HL-60 (cell line): Measurements from ENCODE around the gene PCBP4.

Experiments
- DNase-seq, 2 experiments: peaks; one replicate each; pipeline ENCODE4 v3.0.0-alpha.2; 2010 to 2020; ENCODE audit warnings: low read depth in 1 of 2, low spot score in 1 of 2
- H3K27ac ChIP-seq: fragments of 250-450 bp; sonication (Bioruptor Pico); replicated peaks from 2 replicates; pipeline ENCODE4 v1.5.1; 2020; ENCODE audit warnings: mild to moderate bottlenecking, moderate library complexity
- H3K27me3 ChIP-seq: fragments of 250-450 bp; sonication (Bioruptor Pico); 2 replicates; pipeline ENCODE4 v1.5.1; 2021; ENCODE audit warnings: mild to moderate bottlenecking, moderate library complexity; ENCODE audit not compliant: insufficient read depth, poor library complexity, severe bottlenecking
- H3K4me3 ChIP-seq: replicated peaks from 2 replicates; pipeline ENCODE4 v1.5.1; 2011; ENCODE audit warnings: mild to moderate bottlenecking, control low read depth, low read length; ENCODE audit not compliant: insufficient read depth
- CTCF ChIP-seq: IDR thresholded peaks from one replicate; pipeline ENCODE4 v1.5.1; 2011; ENCODE audit warnings: low read length, control low read depth, inconsistent platforms; ENCODE audit not compliant: insufficient read depth
- GABPA ChIP-seq: IDR thresholded peaks from 2 replicates; pipeline ENCODE4 v1.6.1; 2012; ENCODE audit warnings: low read depth
- POLR2AphosphoS5 ChIP-seq: IDR thresholded peaks from 2 replicates; pipeline ENCODE4 v1.6.1; 2012; ENCODE audit warnings: low read depth
- SPI1 ChIP-seq: IDR thresholded peaks from 2 replicates; pipeline ENCODE4 v1.6.1; 2012; ENCODE audit warnings: low read depth, mild to moderate bottlenecking, borderline replicate concordance
- TF ChIP-seq, protein P1 (sequence below): IDR thresholded peaks from 2 replicates; pipeline ENCODE4 v1.6.1; 2012; ENCODE audit warnings: low read depth; ENCODE audit not compliant: insufficient replicate concordance

Gene PCBP4

GRCh38 chr3:51955893-51956770, 11.1 kb downstream of the PCBP4 start:
- TF ChIP-seq GABPA, result no peak
- TF ChIP-seq CTCF, result no peak
- TF ChIP-seq SPI1, result no peak
- TF ChIP-seq, protein P1, sequence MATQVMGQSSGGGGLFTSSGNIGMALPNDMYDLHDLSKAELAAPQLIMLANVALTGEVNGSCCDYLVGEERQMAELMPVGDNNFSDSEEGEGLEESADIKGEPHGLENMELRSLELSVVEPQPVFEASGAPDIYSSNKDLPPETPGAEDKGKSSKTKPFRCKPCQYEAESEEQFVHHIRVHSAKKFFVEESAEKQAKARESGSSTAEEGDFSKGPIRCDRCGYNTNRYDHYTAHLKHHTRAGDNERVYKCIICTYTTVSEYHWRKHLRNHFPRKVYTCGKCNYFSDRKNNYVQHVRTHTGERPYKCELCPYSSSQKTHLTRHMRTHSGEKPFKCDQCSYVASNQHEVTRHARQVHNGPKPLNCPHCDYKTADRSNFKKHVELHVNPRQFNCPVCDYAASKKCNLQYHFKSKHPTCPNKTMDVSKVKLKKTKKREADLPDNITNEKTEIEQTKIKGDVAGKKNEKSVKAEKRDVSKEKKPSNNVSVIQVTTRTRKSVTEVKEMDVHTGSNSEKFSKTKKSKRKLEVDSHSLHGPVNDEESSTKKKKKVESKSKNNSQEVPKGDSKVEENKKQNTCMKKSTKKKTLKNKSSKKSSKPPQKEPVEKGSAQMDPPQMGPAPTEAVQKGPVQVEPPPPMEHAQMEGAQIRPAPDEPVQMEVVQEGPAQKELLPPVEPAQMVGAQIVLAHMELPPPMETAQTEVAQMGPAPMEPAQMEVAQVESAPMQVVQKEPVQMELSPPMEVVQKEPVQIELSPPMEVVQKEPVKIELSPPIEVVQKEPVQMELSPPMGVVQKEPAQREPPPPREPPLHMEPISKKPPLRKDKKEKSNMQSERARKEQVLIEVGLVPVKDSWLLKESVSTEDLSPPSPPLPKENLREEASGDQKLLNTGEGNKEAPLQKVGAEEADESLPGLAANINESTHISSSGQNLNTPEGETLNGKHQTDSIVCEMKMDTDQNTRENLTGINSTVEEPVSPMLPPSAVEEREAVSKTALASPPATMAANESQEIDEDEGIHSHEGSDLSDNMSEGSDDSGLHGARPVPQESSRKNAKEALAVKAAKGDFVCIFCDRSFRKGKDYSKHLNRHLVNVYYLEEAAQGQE, result no peak
- TF ChIP-seq POLR2AphosphoS5, result no peak
- Histone ChIP-seq H3K27ac (no peak overlapping the region), H3K27me3 (peaks cover under 1% of the 10 kb centered on the region), H3K4me3 (peak overlapping the region; percentile 9; the same call in 1 of the 2 replicates)
- peak in 1 of 2 experiments; percentile 18 for DNase-seq

GRCh38 chr3:51955175-51955892, 11.9 kb downstream of the PCBP4 start, which contains the start of gene GPR62:
GPR62 (plus strand) TSS chr3:51955381; CDS start chr3:51955653, 272 bp downstream.
- TF ChIP-seq, protein P1, result no peak
- DNase-seq, result no peak
- peak within 1 kb of the TSS; percentile 9; the same call in 1 of the 2 replicates for H3K4me3 ChIP-seq
- no peak within 1 kb of the TSS for H3K27ac ChIP-seq
- H3K27me3 ChIP-seq, result no peaks in the 10 kb centered on the region

GRCh38 chr3:51954713-51955112, 12.5 kb downstream of the PCBP4 start:
- no peak for DNase-seq
- Histone ChIP-seq H3K4me3 (no peak overlapping the region), H3K27me3 (no peaks in the 10 kb centered on the region), H3K27ac (no peak overlapping the region)
- TF ChIP-seq, protein P1, result no peak
- TF ChIP-seq GABPA (no peak), POLR2AphosphoS5 (no peak), CTCF (no peak)
